PC-9 (cell line): ENCODE data around the gene LRCH3.

Experiments
- EZH2 ChIP-seq: fragments of 200-600 bp; sonication (generic); IDR thresholded peaks from 2 replicates; pipeline ENCODE4 v1.8.0; 2017; ENCODE audit warnings: antibody characterized with exemption, low read depth
- TF ChIP-seq, protein P1 (sequence below): fragments of 200-600 bp; sonication (generic); conservative IDR thresholded peaks from 2 replicates; pipeline ENCODE4 v1.6.1; 2017; ENCODE audit warnings: mixed run types, antibody characterized with exemption, mild to moderate bottlenecking, moderate library complexity

GRCh38 chr3:197881970-197882338 lies 90.9 kb downstream of the LRCH3 start:
- TF ChIP-seq, protein P1, sequence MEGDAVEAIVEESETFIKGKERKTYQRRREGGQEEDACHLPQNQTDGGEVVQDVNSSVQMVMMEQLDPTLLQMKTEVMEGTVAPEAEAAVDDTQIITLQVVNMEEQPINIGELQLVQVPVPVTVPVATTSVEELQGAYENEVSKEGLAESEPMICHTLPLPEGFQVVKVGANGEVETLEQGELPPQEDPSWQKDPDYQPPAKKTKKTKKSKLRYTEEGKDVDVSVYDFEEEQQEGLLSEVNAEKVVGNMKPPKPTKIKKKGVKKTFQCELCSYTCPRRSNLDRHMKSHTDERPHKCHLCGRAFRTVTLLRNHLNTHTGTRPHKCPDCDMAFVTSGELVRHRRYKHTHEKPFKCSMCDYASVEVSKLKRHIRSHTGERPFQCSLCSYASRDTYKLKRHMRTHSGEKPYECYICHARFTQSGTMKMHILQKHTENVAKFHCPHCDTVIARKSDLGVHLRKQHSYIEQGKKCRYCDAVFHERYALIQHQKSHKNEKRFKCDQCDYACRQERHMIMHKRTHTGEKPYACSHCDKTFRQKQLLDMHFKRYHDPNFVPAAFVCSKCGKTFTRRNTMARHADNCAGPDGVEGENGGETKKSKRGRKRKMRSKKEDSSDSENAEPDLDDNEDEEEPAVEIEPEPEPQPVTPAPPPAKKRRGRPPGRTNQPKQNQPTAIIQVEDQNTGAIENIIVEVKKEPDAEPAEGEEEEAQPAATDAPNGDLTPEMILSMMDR: no peak
- no peak for TF ChIP-seq EZH2
